Fibroblast of pulmonary artery (primary cell): ENCODE measurements around the gene TRIO.

Source experiments
- DNase-seq: peaks from one replicate; pipeline ENCODE4 v3.0.0-alpha.2; 2010; ENCODE audit warnings: low read depth
- H3K4me3 ChIP-seq: replicated peaks from 2 replicates; pipeline ENCODE4 v1.5.1; 2011; ENCODE audit warnings: low read depth, mild to moderate bottlenecking, control low read depth, low read length, moderate library complexity
- TF ChIP-seq, protein P1 (sequence below): IDR thresholded peaks from 2 replicates; pipeline ENCODE4 v1.5.1; 2011; ENCODE audit warnings: mild to moderate bottlenecking, control low read depth, low read length, inconsistent platforms; ENCODE audit errors: missing control alignments

Gene TRIO

DNA sequence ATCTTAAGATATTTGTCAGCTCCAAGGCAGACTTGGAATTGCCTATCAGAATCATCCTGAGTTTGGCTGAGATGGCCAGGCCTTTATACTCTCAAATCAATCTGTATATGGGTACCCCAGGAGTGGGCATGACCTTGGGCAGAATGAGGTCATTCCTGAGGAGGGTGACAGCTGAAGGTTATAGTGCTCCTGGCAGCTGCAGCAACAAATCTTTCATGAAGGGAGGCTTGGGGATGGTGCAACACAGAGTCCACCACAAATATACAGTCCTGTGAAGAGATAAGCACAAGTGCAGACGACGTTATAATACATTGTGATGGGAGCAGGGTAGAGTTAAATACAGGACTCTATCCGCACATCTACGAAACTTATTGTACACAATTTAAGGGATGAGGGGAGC is 21.1 kb upstream of the TRIO start:
- H3K4me3 ChIP-seq = no peak overlapping the region
- TF ChIP-seq, protein P1, sequence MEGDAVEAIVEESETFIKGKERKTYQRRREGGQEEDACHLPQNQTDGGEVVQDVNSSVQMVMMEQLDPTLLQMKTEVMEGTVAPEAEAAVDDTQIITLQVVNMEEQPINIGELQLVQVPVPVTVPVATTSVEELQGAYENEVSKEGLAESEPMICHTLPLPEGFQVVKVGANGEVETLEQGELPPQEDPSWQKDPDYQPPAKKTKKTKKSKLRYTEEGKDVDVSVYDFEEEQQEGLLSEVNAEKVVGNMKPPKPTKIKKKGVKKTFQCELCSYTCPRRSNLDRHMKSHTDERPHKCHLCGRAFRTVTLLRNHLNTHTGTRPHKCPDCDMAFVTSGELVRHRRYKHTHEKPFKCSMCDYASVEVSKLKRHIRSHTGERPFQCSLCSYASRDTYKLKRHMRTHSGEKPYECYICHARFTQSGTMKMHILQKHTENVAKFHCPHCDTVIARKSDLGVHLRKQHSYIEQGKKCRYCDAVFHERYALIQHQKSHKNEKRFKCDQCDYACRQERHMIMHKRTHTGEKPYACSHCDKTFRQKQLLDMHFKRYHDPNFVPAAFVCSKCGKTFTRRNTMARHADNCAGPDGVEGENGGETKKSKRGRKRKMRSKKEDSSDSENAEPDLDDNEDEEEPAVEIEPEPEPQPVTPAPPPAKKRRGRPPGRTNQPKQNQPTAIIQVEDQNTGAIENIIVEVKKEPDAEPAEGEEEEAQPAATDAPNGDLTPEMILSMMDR = no peak
- DNase-seq = no peak

DNA sequence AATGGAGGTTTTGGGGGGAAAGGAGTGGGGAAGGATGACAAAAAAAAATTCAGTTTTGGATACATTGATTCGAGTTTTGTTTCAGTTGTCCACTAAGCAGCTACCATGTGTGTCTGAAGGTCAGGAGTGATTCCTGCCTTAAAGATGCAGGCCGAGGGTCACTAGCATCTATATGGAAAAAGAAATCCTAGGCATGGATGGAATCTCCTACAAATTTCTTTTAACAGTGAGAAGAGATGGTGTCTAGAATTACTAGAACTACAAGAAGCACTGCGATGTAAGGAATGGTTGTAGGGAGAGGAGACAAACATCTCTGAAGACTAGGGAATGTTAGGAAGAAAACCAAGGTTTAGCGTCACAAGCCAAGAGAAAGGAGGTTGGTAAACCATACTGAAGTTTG is 19.6 kb upstream of the TRIO start:
- TF ChIP-seq, protein P1 = no peak
- no peak overlapping the region for H3K4me3 ChIP-seq
- no peak for DNase-seq

DNA sequence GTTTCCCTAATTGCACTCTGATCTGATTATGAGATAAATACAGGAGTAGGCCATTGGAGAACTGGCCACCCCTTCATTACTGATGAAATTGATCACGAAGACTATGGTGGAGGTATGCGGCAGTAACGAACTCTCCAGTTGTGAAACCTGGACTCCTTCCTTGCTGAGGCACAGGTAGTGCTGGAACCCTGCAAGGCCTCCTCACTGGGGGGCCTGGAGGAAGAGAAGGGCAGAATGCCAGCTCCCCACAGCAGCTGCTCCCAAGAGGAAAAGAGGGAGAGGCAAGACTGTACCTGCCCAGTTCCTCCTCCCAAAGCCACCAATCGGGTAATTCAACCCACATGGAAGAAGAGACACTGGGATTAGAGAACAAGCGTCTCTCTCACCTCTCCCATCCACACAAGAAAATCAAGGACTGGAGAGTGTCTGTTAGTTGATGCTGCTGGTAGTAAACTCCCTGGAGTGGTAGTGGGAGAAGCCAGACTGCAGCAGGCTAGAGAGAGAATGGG is 19.1 kb upstream of the TRIO start:
- DNase-seq = no peak
- TF ChIP-seq, protein P1 = no peak
- no peak overlapping the region for H3K4me3 ChIP-seq

DNA sequence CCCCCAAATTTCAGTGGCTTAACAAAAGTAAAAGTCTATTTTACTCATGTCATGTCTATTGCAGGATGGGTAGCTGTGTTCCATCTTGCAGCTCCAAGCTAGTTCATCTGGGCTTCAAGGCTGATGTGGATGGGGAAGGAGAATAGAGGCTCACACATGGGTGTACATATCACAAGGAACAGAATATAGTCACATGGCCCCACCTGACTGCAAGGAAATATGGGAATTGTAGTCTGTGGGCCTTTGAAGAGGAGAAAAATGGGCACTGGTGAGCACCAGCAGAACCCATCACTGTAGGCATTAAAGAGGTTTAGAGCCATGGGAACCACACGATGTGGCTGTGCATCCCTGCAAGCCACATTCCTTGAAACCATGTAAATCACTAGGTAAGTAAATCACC is 17.9 kb upstream of the TRIO start:
- no peak for DNase-seq

DNA sequence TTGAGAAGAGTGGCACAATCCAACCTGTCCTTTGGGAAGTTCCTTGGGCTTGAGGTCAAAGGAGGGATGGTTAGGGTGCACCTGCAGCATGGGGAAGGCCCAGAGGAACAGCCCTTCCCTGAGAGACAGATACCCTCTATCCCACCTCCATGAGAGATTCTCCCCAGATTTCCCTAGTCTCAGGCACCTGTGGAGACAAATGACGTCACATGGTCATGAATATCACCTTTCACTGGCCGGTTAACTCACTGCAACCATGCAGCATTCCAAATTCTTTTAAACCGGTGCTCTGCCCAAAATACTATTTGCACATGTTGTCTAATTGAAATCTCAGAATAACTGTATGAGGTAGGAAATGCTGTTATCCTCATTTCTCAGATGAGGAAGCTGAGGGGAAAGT is 15.6 kb upstream of the TRIO start:
- TF ChIP-seq, protein P1 = no peak
- H3K4me3 ChIP-seq = no peak overlapping the region

More for the DNA sequence above, 17.9 kb upstream of the TRIO start:
- no peak overlapping the region for H3K4me3 ChIP-seq
- TF ChIP-seq, protein P1 = no peak

DNA sequence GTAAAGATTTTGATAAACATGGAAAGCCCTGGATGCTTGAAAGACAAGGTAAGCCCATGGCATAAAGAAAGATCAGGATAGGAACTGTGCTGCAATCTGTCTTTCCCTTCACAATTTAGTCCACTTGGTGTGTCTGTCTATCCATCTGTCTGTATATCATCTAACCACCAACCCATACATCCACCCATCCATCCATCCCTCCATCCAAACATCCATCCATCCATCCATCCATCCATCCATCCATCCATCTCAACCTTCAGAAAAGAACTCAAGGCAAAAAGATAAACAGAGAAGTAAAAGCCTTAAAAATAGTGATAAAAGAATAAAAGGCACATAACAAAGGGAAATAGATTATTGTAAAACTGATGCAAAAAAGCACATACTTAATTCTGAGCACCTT is 15.1 kb upstream of the TRIO start:
- no peak for DNase-seq
- TF ChIP-seq, protein P1 = no peak
- H3K4me3 ChIP-seq = no peak overlapping the region

More for the DNA sequence above, 15.6 kb upstream of the TRIO start:
- no peak for DNase-seq

DNA sequence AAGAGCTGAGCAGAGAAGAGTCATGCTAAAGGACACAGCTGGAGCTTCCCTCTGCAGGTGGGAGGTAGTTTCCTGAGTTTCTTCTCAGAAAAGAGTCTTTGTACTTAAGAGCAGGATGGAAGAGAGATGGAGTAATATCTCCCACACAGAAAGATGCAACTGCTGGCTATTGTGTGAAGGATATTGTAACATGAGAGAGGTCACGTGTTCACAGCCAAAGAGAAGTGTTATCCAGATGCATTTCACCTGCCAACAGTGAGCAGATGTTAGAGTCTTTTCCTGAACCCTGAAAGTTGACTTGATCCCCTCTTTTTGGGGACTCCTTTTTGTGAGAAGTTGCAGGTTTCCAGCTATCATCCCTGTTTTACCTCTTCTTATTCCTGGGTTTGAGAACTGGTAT is 14.0 kb upstream of the TRIO start:
- DNase-seq = no peak
- H3K4me3 ChIP-seq = no peak overlapping the region
- TF ChIP-seq, protein P1 = no peak
